Measurements from ENCODE around the gene NUDT10. TPM values are rescaled to one million over a fixed set of nuclear protein-coding genes. Genes with fewer than 3 reads are reported as not detected.
A peak's percentile ranks its signal among the peaks of the same experiment; 100 is the strongest.
"Not testable (repeated sequence)": the region's sequence is repeated elsewhere in the genome, so short reads cannot be mapped to it uniquely, and the experiment has no call there.

The NUDT10 gene
- total RNA-seq, 1 experiment from 2014 or later: 22.2 TPM

- TF ChIP-seq NR2C2 (CRISPR knock-in tag; IDR thresholded peaks at IDR 0.05) (no peak), GABPB1 (CRISPR knock-in tag; IDR thresholded peaks at IDR 0.05) (no peak), ETV6 (CRISPR knock-in tag; IDR thresholded peaks at IDR 0.05) (no peak), PRRX2 (CRISPR knock-in tag; IDR thresholded peaks at IDR 0.05) (no peak), GRHL2 (CRISPR knock-in tag; IDR thresholded peaks at IDR 0.05; ENCODE audit: insufficient replicate concordance, severe bottlenecking) (no peak), CREM (CRISPR knock-in tag; IDR thresholded peaks at IDR 0.05) (no peak)
- TF ChIP-seq, protein P1, sequence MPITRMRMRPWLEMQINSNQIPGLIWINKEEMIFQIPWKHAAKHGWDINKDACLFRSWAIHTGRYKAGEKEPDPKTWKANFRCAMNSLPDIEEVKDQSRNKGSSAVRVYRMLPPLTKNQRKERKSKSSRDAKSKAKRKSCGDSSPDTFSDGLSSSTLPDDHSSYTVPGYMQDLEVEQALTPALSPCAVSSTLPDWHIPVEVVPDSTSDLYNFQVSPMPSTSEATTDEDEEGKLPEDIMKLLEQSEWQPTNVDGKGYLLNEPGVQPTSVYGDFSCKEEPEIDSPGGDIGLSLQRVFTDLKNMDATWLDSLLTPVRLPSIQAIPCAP (CRISPR knock-in tag; IDR thresholded peaks at IDR 0.05): no peak
- TF ChIP-seq, protein P2, sequence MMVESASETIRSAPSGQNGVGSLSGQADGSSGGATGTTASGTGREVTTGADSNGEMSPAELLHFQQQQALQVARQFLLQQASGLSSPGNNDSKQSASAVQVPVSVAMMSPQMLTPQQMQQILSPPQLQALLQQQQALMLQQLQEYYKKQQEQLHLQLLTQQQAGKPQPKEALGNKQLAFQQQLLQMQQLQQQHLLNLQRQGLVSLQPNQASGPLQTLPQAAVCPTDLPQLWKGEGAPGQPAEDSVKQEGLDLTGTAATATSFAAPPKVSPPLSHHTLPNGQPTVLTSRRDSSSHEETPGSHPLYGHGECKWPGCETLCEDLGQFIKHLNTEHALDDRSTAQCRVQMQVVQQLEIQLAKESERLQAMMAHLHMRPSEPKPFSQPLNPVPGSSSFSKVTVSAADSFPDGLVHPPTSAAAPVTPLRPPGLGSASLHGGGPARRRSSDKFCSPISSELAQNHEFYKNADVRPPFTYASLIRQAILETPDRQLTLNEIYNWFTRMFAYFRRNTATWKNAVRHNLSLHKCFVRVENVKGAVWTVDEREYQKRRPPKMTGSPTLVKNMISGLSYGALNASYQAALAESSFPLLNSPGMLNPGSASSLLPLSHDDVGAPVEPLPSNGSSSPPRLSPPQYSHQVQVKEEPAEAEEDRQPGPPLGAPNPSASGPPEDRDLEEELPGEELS (CRISPR knock-in tag; IDR thresholded peaks at IDR 0.05): no peak
Observed at GRCh38 chrX:51316271-51316670, 16.4 kb upstream of the NUDT10 start (continued).

DNA sequence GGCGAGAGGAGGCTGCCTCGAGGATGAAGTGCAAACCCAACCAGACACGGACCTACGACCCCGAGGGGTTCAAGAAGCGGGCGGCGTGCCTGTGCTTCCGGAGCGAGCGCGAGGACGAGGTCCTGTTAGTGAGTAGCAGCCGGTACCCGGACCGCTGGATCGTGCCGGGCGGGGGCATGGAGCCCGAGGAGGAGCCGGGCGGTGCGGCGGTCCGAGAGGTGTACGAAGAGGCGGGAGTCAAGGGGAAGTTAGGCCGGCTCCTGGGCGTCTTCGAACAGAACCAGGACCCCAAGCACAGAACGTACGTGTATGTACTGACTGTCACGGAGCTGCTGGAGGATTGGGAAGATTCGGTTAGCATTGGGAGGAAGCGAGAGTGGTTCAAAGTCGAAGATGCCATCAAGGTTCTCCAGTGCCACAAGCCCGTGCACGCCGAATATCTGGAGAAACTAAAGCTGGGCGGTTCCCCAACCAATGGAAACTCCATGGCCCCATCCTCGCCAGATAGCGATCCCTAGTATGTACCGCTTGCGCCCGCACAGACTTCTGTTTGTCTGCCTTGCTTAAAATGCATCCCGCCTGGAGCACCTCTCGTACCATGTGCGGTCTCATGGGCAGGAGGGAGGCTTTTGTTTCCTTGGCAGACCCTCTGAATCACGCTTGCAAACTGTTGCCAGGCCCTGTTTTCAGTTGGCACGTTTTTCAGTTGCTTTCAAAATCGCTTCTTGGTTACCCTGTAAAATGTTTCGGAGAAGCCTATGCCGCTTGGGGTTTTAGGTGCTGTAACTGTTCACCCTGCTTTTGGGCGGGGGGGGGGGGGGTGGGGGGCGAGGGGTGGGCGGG lies 542 bp downstream of the NUDT10 start:
- CTCF ChIA-PET: interaction anchor here (1.0 to 3.9 kb wide), 2 partner anchors 123 to 126 kb away, joined by 3 to 53 read pairs; no protein-coding TSS in a partner anchor
- H3K36me3 Mint-ChIP-seq; H3K27ac Mint-ChIP-seq; H3K27me3 Mint-ChIP-seq (ENCODE audit: low read depth); POLR2A ChIA-PET; H3K9me3 Mint-ChIP-seq; DNase-seq (ENCODE audit: low spot score): not testable (repeated sequence)
- H3K4me3 Mint-ChIP-seq: peak overlapping the region; percentile 89
- peaks cover 27% of the 10 kb centered on the region for H3K4me1 Mint-ChIP-seq
- peak; percentile 38 for ATAC-seq

DNA sequence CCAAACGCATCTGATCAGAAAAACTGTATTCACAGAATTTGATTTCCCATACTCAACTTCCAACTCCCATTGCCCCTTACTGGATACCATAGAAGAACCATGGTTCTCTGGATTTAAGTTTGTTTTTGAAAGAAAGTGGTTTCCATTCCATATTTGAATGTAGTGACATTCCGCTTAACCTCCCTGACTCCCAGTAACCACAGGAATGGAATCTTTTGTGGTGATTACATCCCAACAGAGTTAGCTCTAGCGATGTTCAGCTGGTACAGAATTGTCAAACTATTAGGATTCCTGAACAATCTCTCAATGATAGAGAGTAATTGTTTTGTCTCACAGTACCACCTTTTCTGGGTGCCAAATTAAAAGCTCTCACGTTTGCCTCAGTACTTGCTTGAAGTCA lies 1.7 kb downstream of the NUDT10 start:
- H3K4me3 Mint-ChIP-seq: peak overlapping the region; percentile 89
- H3K27ac Mint-ChIP-seq: no peak overlapping the region
- H3K9me3 Mint-ChIP-seq: no peaks in the 10 kb centered on the region
- peaks cover 22% of the 10 kb centered on the region for H3K4me1 Mint-ChIP-seq
- no peak for TF ChIP-seq MLX (CRISPR knock-in tag; IDR thresholded peaks at IDR 0.05)
- no peak for TF ChIP-seq GRHL2 (CRISPR knock-in tag; IDR thresholded peaks at IDR 0.05; ENCODE audit: insufficient replicate concordance, severe bottlenecking)
- no peak for TF ChIP-seq NR2C2 (CRISPR knock-in tag; IDR thresholded peaks at IDR 0.05)
- TF ChIP-seq ZNF263 (CRISPR knock-in tag; IDR thresholded peaks at IDR 0.05; ENCODE audit: low read depth): no peak
- TF ChIP-seq, protein P3, sequence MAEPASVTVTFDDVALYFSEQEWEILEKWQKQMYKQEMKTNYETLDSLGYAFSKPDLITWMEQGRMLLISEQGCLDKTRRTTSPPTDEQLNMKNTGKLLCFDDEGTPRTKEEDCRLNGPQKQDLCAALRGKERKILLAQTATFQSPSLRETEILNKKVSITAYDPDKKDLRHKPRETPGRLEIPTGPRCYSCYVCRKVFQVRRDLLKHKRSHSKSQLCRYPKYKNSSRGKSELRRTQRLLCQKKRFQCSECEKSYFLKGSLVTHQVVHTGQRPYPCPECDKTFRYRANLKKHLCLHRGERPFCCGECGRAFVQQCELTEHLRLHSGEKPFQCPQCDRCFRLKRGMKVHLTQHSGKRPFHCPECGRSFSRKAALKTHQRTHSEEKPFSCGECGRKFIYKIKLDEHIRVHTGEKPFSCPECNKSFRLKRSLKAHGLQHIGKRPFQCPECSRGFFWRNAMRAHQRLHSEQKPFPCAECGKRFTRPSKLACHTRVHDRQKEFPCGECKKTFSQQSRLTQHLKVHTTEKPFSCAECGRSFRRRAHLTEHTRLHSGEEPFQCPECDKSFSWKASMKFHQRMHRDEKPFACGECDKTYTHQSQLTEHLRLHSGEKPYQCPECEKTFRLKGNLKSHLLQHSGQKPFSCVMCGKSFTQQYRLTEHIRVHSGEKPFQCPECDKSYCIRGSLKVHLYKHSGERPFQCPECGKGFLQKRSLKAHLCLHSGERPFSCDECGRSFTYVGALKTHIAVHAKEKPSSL (CRISPR knock-in tag; conservative IDR thresholded peaks at IDR 0.05): no peak
- no peak for TF ChIP-seq IRF2 (CRISPR knock-in tag; IDR thresholded peaks at IDR 0.05; ENCODE audit: borderline replicate concordance, low read depth)
- no peak for TF ChIP-seq OVOL2 (CRISPR knock-in tag; IDR thresholded peaks at IDR 0.05; ENCODE audit: borderline replicate concordance)
- TF ChIP-seq PREB (CRISPR knock-in tag; IDR thresholded peaks at IDR 0.05; ENCODE audit: borderline replicate concordance): no peak
- ATAC-seq (no peak), DNase-seq (ENCODE audit: low spot score) (no peak)
- ChIA-PET POLR2A (no interaction called here), CTCF (interaction anchor here (1.4 to 3.9 kb wide), 3 partner anchors 62 to 122 kb away, joined by 3 to 53 read pairs (median 52); no protein-coding TSS in a partner anchor)
- 0 out of 2 replicates have a peak, but pooled peaks cover 3% of the 10 kb centered on the region for H3K27me3 Mint-ChIP-seq (ENCODE audit: low read depth)
- no peaks in the 10 kb centered on the region for H3K36me3 Mint-ChIP-seq

All from WTC11 (cell line).